C4-2B (cell line): ENCODE measurements around the gene MEA1.

ENCODE experiments used
- ZFX ChIP-seq: fragments of 450-650 bp; IDR thresholded peaks from 2 replicates; pipeline ENCODE4 v1.6.1; 2017
- TF ChIP-seq, protein P1 (sequence below): fragments of 450-650 bp; conservative IDR thresholded peaks from 2 replicates; pipeline ENCODE4 v1.5.1; 2017; ENCODE audit warnings: mild to moderate bottlenecking

DNA sequence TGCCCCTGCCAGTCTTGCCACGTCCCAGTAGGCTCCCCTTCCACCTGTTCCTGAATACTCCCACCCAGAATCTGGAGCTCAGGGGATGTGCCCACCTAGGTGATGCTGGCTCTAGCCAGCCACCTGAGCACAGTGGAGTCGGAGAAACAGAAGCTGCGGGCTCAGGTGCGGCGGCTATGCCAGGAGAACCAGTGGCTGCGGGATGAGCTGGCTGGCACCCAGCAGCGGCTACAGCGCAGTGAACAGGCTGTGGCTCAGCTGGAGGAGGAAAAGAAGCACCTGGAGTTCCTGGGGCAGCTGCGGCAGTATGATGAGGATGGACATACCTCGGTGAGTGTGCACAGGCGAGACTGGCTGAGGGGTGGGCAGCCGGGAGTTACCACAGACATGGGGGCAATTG lies 49.1 kb upstream of the MEA1 start:
- TF ChIP-seq, protein P1, sequence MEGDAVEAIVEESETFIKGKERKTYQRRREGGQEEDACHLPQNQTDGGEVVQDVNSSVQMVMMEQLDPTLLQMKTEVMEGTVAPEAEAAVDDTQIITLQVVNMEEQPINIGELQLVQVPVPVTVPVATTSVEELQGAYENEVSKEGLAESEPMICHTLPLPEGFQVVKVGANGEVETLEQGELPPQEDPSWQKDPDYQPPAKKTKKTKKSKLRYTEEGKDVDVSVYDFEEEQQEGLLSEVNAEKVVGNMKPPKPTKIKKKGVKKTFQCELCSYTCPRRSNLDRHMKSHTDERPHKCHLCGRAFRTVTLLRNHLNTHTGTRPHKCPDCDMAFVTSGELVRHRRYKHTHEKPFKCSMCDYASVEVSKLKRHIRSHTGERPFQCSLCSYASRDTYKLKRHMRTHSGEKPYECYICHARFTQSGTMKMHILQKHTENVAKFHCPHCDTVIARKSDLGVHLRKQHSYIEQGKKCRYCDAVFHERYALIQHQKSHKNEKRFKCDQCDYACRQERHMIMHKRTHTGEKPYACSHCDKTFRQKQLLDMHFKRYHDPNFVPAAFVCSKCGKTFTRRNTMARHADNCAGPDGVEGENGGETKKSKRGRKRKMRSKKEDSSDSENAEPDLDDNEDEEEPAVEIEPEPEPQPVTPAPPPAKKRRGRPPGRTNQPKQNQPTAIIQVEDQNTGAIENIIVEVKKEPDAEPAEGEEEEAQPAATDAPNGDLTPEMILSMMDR: no peak
- TF ChIP-seq ZFX: no peak
